OCI-LY7 (cell line): ENCODE measurements around the gene PSPN.

Source experiments
- CTCF ChIP-seq: fragments of 200-600 bp; sonication (generic); conservative IDR thresholded peaks from 2 replicates; pipeline ENCODE4 v1.5.1; 2014; ENCODE audit warnings: mild to moderate bottlenecking, antibody characterized with exemption, low read length, moderate library complexity, mixed read lengths
- EZH2phosphoT487 ChIP-seq: fragments of 200-600 bp; sonication (generic); IDR thresholded peaks from 2 replicates; pipeline ENCODE4 v1.6.1; 2018; ENCODE audit warnings: low read depth, borderline replicate concordance, mild to moderate bottlenecking, mixed run types, antibody characterized with exemption, low read length, moderate library complexity, mixed read lengths

- no peak for TF ChIP-seq EZH2phosphoT487
- no peak for TF ChIP-seq CTCF
These were observed 48.6 kb upstream of the PSPN start, which contains the start of gene KHSRP for GRCh38 chr19:6424195-6424938.
